Endothelial cell of umbilical vein (primary cell): ENCODE measurements around the gene PRICKLE3. TPM values are rescaled to one million over a fixed set of nuclear protein-coding genes. Genes with fewer than 3 reads are reported as not detected.

ENCODE experiments used
- BruUV-seq: library from RNA; stranded (reverse); fragments of 400-500 nt; replicated peaks from 2 replicates; lab custom pipeline; 2021; lab: Mats Ljungman, UMichigan
- CTCF ChIA-PET: fragments of 300-600, 350-600 bp; sonication (Branson Sonifier 250); formaldehyde crosslinking; loops from one replicate; lab custom pipeline; 2021; ENCODE audit warnings: antibody characterized with exemption, inconsistent platforms; lab: Charles Lee
- POLR2A ChIA-PET: fragments of 300-600, 350-600 bp; sonication (Branson Sonifier 250); formaldehyde crosslinking; loops from one replicate; lab custom pipeline; 2021; ENCODE audit warnings: antibody characterized with exemption, inconsistent platforms; lab: Charles Lee
- DNase-seq: peaks from one replicate; pipeline ENCODE4 v3.0.0-alpha.2; 2011; ENCODE audit warnings: low read depth, low spot score
- FAIRE-seq: peaks from 2 replicates; lab custom pipeline; 2011; peaks lifted over from hg19 to GRCh38; lab: Jason Lieb, UNC
- H2AFZ ChIP-seq: 2 replicates; pipeline ENCODE4 v1.6.0; 2012; ENCODE audit warnings: low read depth, low read length, control low read depth, inconsistent platforms
- H3K27ac ChIP-seq: 2 replicates; pipeline ENCODE4 v1.5.1; 2011; ENCODE audit warnings: low read depth, mild to moderate bottlenecking, control low read depth, low read length, moderate library complexity; ENCODE audit not compliant: insufficient read depth
- H3K27me3 ChIP-seq, 2 experiments: 2 replicates each; pipeline versions ENCODE4 v1.6.0 to v1.6.1; 2011; ENCODE audit warnings: low read length in 2 of 2, mixed read lengths in 1 of 2; ENCODE audit not compliant: control insufficient read depth in 2 of 2, insufficient read depth in 2 of 2
- H3K36me3 ChIP-seq, 2 experiments: 2 replicates in 1 of 2; 3 replicates in 1 of 2; pipeline ENCODE4 v1.5.1; 2011; ENCODE audit warnings: low read length in 2 of 2, mild to moderate bottlenecking in 1 of 2, moderate library complexity in 1 of 2; ENCODE audit not compliant: control insufficient read depth in 2 of 2, insufficient read depth in 2 of 2; ENCODE audit errors: extremely low read depth in 1 of 2
- H3K4me1 ChIP-seq: 3 replicates; pipeline ENCODE4 v1.5.1; 2011; ENCODE audit warnings: mild to moderate bottlenecking, low read length; ENCODE audit not compliant: control insufficient read depth, insufficient read depth; ENCODE audit errors: extremely low read depth
- H3K4me2 ChIP-seq: 2 replicates; pipeline ENCODE4 v1.6.1; 2011; ENCODE audit warnings: low read length, control low read depth, mixed read lengths; ENCODE audit not compliant: insufficient read depth
- H3K4me3 ChIP-seq, 3 experiments: fragments of 200-600 bp in 1 of 3; sonication (generic), shearing (Covaris generic) in 1 of 3; replicated peaks in 1 of 3; 2 replicates each; pipeline ENCODE4 v1.5.1; 2011 to 2016; ENCODE audit warnings: control low read depth in 3 of 3, low read length in 3 of 3, mild to moderate bottlenecking in 2 of 3, inconsistent platforms in 1 of 3, low read depth in 1 of 3, moderate library complexity in 1 of 3; ENCODE audit not compliant: insufficient read depth in 1 of 3
- H3K79me2 ChIP-seq: 2 replicates; pipeline ENCODE4 v1.6.0; 2012; ENCODE audit warnings: low read length, inconsistent platforms; ENCODE audit not compliant: control insufficient read depth, insufficient read depth
- H3K9ac ChIP-seq: replicated peaks from 2 replicates; pipeline ENCODE3; 2011; ENCODE audit warnings: low read length, control low read depth; ENCODE audit not compliant: insufficient read depth; ENCODE audit errors: extremely low read depth
- H3K9me1 ChIP-seq: replicated peaks from 3 replicates; pipeline ENCODE4 v1.6.0; 2011; ENCODE audit warnings: mild to moderate bottlenecking, low read length; ENCODE audit not compliant: control insufficient read depth, insufficient read depth; ENCODE audit errors: extremely low read depth
- H3K9me3 ChIP-seq: replicated peaks from 2 replicates; pipeline ENCODE4 v1.5.1; 2012; ENCODE audit warnings: low read length, inconsistent platforms; ENCODE audit not compliant: control insufficient read depth, insufficient read depth
- H4K20me1 ChIP-seq: replicated peaks from 2 replicates; pipeline ENCODE3; 2011; ENCODE audit warnings: mild to moderate bottlenecking, low read length; ENCODE audit not compliant: control insufficient read depth, insufficient read depth; ENCODE audit errors: extremely low read depth
- EZH2 ChIP-seq: IDR thresholded peaks from 2 replicates; pipeline ENCODE4 v1.6.1; 2012; ENCODE audit warnings: borderline replicate concordance, low read depth, mild to moderate bottlenecking, moderate library complexity, low read length, inconsistent platforms; ENCODE audit not compliant: severe bottlenecking
- FOS ChIP-seq: IDR thresholded peaks from 2 replicates; pipeline ENCODE4 v1.6.1; 2011; ENCODE audit warnings: mild to moderate bottlenecking, low read length, moderate library complexity, borderline replicate concordance; ENCODE audit not compliant: insufficient read depth
- GATA2 ChIP-seq: IDR thresholded peaks from 2 replicates; pipeline ENCODE4 v1.7.0; 2011; ENCODE audit warnings: low read depth, mild to moderate bottlenecking, moderate library complexity, mixed read lengths, low read length; ENCODE audit not compliant: insufficient read length, insufficient read depth
- JUN ChIP-seq: IDR thresholded peaks from 2 replicates; pipeline ENCODE4 v1.6.1; 2011; ENCODE audit warnings: borderline replicate concordance, low read depth; ENCODE audit not compliant: insufficient read length, insufficient read depth
- MYC ChIP-seq: IDR thresholded peaks from one replicate; pipeline ENCODE4 v1.6.1; 2011; ENCODE audit warnings: mild to moderate bottlenecking, low read depth, low read length
- POLR2A ChIP-seq: IDR thresholded peaks from 2 replicates; pipeline ENCODE4 v1.6.1; 2012; ENCODE audit warnings: low read depth, mild to moderate bottlenecking, control low read depth, low read length
- POLR2AphosphoS5 ChIP-seq: IDR thresholded peaks from 2 replicates; pipeline ENCODE4 v1.6.1; 2012; ENCODE audit warnings: low read depth, mild to moderate bottlenecking, control low read depth, low read length, moderate library complexity; ENCODE audit not compliant: insufficient read depth
- dilution Hi-C: fragments of 300-500 bp; cut with MboI; formaldehyde crosslinking; loops from one replicate; pipeline ENCODE4 v1.15.0; 2019; ENCODE audit warnings: low sequenced_read_pairs; ENCODE audit not compliant: extremely low pct_ligation_motif_present
- intact Hi-C: fragments of 100-400 bp; cut with micrococcal nuclease; formaldehyde crosslinking; loops from one replicate; pipeline ENCODE4 v1.10.0; 2022
- polyA plus RNA-seq, 4 experiments: library from polyadenylated mRNA; depleted of rRNA in 3 of 4; stranded (reverse) in 3 of 4; unstranded in 1 of 4; fragments of >200 nt; gene quantifications; 2 replicates each; pipeline versions ENCODE4 v1.2.1 to v1.2.3, GENCODE V29; 2011 to 2012; ENCODE audit warnings: missing spikeins in 1 of 4
- total RNA-seq: library from RNA; stranded (reverse); gene quantifications from 2 replicates; pipeline ENCODE4 v1.2.3, GENCODE V29; 2021
- TF ChIP-seq, protein P1 (sequence below), 2 donors: IDR thresholded peaks; 1 replicate in 1 of 2; 2 replicates in 1 of 2; pipeline ENCODE4 v1.5.1; 2011; ENCODE audit warnings: low read length in 2 of 2, mild to moderate bottlenecking in 2 of 2, moderate library complexity in 2 of 2, control low read depth in 1 of 2, inconsistent platforms in 1 of 2, low read depth in 1 of 2; ENCODE audit not compliant: insufficient read depth in 1 of 2; ENCODE audit errors: extremely low read depth in 1 of 2
- TF ChIP-seq, protein P2 (sequence below): IDR thresholded peaks from 2 replicates; pipeline ENCODE4 v1.6.1; 2011; ENCODE audit not compliant: insufficient read depth, insufficient read length

Gene PRICKLE3
- total and polyA plus RNA-seq, 2 donors (not counting 3 experiments of a cell fraction or from before 2014, with no cell fraction given), result 6.8 to 15.0 TPM

DNA sequence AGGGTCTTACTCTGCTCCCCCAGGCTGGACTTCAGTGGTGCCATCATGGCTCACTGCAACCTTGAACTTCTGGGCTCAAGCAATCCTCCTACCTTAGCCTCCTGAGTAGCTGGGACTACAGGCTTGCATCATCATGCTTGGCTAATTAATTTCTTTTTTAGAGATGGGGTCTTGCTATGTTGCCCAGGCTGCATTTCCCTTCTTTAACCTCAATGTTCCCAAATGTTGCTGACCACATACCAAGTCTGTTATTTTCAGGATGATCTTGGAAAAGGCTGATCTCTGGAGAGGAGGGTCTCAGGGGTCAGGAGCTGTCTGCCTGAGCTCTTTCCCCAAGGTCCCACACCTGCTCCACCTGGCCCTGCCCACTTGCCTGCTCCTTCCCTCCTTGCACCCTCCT is 33.9 kb upstream of the PRICKLE3 start:
- CTCF ChIA-PET, result no interaction called here
- FAIRE-seq, result no peak
- H3K9ac ChIP-seq, result no peak overlapping the region

More for the DNA sequence above, 33.9 kb upstream of the PRICKLE3 start:
- Histone ChIP-seq H3K9me1 (no peaks in the 10 kb centered on the region), H2AFZ (no peak overlapping the region), H3K4me2 (no peak overlapping the region), H3K4me3 (no peak overlapping the region), H3K36me3 (no peaks in the 10 kb centered on the region), H3K4me1 (no peaks in the 10 kb centered on the region), H3K27ac (no peak overlapping the region), H4K20me1 (no peaks in the 10 kb centered on the region), H3K79me2 (no peaks in the 10 kb centered on the region), H3K9me3 (no peaks in the 10 kb centered on the region), H3K27me3 (peaks cover 0 to 3% of the 10 kb centered on the region in 2 experiments)
- BruUV-seq, result no TSS peak
- intact Hi-C loops, result no loop called here
- no peak for TF ChIP-seq FOS
- TF ChIP-seq GATA2, result no peak
- TF ChIP-seq, protein P1, sequence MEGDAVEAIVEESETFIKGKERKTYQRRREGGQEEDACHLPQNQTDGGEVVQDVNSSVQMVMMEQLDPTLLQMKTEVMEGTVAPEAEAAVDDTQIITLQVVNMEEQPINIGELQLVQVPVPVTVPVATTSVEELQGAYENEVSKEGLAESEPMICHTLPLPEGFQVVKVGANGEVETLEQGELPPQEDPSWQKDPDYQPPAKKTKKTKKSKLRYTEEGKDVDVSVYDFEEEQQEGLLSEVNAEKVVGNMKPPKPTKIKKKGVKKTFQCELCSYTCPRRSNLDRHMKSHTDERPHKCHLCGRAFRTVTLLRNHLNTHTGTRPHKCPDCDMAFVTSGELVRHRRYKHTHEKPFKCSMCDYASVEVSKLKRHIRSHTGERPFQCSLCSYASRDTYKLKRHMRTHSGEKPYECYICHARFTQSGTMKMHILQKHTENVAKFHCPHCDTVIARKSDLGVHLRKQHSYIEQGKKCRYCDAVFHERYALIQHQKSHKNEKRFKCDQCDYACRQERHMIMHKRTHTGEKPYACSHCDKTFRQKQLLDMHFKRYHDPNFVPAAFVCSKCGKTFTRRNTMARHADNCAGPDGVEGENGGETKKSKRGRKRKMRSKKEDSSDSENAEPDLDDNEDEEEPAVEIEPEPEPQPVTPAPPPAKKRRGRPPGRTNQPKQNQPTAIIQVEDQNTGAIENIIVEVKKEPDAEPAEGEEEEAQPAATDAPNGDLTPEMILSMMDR (IDR thresholded peaks at IDR 0.05; ENCODE audit: extremely low read depth in 1 of 2, insufficient read depth in 1 of 2, low read depth in 1 of 2, low read length in 2 of 2), result no peak
- TF ChIP-seq MYC, result no peak
- no peak for TF ChIP-seq EZH2
- TF ChIP-seq POLR2A, result no peak
- TF ChIP-seq, protein P2, sequence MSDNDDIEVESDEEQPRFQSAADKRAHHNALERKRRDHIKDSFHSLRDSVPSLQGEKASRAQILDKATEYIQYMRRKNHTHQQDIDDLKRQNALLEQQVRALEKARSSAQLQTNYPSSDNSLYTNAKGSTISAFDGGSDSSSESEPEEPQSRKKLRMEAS, result no peak
- no peak for TF ChIP-seq POLR2AphosphoS5
- TF ChIP-seq JUN, result no peak
- DNase-seq, result no peak
- POLR2A ChIA-PET, result no interaction called here
- dilution Hi-C loops, result no loop called here
